Measurements from ENCODE around the gene SCIN. TPM values are rescaled to one million over a fixed set of nuclear protein-coding genes. Genes with fewer than 3 reads are reported as not detected.
A peak's percentile ranks its signal among the peaks of the same experiment; 100 is the strongest.
"Not testable (repeated sequence)": the region's sequence is repeated elsewhere in the genome, so short reads cannot be mapped to it uniquely, and the experiment has no call there.

The SCIN gene
- 0.48 TPM for polyA plus RNA-seq (2013, experiment 1 of 2; ENCODE audit: insufficient read length)
- 0.45 TPM for polyA plus RNA-seq (2013, experiment 2 of 2; ENCODE audit: insufficient read length)

DNA sequence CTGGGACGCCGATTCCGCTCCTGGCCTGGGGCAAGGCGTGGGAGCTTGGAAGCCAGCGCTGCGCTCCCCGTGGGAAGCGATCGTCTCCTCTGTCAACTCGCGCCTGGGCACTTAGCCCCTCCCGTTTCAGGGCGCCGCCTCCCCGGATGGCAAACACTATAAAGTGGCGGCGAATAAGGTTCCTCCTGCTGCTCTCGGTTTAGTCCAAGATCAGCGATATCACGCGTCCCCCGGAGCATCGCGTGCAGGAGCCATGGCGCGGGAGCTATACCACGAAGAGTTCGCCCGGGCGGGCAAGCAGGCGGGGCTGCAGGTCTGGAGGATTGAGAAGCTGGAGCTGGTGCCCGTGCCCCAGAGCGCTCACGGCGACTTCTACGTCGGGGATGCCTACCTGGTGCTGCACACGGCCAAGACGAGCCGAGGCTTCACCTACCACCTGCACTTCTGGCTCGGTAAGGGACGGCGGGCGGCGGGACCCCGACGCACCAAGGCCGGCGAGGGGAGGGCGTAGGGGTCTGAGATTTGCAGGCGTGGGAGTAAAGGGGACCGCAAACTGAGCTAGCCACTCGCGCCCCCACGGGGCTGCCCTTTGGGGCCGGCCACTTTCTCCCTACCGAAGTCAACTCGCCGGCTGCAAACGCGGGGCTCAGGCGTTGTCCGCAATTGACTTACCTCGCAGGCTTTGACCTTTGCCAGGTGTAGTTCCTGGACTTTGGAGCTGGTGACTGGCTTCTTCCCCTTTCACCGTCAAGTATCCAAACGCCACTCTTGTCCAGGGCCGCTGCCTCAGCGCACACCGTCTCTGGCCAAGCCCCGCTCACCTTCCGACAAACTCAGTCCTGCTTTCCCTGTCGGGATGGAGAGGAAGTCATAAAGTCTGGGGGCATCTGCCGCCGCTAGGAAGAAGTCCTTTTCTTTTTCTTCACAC lies at the start of gene SCIN:
Gene SCIN (plus strand): TSS at position 187 of the 928 bp plus-strand sequence. CDS start 67 bp downstream, at position 254.
- peak; percentile 10 for DNase-seq

DNA sequence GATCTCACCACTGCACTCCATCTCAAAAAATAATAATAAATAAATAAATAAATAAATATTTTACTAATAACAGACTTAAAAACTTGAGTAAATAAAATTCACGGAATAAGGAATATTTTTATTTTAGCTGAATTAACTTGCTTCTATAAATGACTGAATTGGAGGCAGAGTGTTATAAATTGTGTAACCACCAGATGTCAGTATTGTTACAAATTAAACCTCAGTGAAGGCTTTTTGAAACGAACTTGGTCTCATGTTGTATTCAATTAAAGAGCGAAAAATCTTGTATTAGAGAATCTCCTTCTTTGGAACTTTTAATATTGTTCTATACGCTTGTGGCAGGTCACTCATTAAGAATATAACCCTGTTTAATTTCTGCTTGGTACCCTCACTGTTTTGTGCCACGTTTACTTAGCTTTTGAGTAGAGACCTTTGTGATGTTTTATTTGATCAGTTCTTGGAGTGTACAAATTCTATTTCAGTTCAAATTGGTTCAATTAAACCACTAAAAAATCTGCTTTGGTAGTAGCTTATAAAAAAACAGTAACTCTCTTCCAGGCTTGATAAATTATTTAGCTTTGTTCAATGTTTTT lies 45.6 kb upstream of the SCIN start:
- peak; percentile 48 for DNase-seq

DNA sequence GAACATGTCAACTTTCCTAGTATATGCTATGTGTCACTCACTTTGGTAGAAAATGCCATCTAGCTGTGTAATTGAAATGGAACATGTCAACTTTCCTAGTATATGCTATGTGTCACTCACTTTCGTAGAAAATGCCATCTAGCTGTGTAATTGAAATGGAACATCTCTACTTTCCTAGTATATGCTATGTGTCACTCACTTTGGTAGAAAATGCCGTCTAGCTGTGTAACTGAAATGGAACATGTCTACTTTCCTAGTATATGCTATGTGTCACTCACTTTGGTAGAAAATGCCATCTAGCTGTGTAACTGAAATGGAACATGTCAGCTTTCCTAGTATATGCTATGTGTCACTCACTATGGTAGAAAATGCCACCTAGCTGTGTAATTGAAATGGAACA lies 43.8 kb upstream of the SCIN start:
- DNase-seq: not testable (repeated sequence)

DNA sequence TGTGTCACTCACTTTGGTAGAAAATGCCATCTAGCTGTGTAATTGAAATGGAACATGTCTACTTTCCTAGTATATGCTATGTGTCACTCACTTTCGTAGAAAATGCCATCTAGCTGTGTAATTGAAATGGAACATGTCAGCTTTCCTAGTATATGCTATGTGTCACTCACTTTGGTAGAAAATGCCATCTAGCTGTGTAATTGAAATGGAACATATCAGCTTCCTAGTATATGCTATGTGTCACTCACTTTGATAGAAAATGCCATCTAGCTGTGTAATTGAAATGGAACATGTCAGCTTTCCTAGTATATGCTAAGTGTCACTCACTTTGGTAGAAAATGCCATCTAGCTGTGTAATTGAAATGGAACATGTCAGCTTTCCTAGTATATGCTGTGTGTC lies 42.9 kb upstream of the SCIN start:
- DNase-seq: not testable (repeated sequence)

DNA sequence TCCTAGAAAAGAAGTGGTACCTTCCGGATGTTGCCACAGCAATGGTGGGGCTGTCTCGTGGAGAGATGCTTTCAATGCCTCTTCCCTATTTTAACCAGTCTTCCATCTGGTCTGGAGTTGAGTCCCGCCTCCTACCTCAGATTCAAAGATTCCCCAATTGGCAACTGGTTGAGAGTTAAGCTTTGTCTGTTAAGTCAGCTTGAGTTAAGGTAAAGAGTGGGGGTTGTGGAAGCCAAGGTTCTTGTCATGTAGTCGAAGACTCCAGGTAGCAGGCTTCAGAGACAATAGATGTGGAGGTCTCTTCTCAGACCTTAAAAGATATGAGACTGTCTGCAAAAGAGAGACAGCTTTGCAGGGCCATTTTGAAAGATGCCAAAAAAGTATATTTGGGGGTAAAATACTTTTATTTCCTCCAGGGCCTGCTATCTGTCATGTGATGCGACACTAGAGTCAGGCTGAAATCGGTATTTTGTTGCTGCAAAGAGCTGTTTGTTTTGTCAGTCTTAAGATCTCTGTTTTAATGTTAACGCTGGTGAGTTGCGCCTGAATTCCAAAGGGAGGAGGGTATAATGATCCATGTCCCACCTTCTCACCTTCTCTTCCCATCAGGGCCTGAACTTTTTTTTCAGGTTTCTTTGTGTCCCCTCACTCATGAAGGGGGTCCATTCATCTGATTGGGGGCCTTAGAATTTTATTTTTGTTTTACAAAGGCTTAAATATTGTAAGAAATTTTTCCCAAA lies 40.4 kb upstream of the SCIN start:
- no peak for DNase-seq

DNA sequence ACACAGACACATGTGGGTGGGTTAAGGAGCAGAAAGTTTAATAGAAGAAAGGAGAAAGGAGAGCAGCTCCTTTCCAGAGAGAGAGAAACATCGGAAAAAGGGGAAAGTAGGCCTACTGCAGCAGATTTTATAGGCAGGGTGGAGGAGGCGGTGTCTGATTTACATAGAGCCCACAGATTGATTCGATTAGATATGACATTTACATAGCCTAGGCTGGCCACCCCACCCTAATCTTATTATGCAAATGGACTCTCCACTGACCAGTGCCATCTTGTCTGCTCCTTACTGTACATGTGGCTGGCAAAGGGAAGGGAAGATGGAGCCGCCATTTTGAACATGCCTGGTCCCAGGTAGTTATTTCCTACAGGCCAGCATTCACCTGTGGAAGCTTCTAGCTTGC lies 38.7 kb upstream of the SCIN start:
- DNase-seq: no peak

DNA sequence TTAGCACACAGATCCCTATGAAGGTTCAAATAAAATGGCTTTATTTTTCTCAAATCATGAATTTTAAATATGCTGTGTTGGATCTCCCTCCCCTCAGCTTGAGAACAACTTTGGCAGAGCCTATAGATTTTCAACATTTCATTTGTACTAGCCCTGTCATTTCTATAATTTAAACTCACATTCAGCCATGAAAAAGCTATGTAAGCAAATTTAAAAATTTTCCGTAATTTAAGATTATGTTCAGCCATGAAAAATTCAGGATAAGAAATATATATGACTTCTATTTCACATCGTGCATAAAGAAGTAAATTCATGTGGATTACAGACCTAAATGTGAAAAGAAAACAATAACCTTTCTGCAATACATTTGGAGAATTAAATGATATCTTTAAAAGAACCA lies 36.5 kb upstream of the SCIN start:
- no peak for DNase-seq

DNA sequence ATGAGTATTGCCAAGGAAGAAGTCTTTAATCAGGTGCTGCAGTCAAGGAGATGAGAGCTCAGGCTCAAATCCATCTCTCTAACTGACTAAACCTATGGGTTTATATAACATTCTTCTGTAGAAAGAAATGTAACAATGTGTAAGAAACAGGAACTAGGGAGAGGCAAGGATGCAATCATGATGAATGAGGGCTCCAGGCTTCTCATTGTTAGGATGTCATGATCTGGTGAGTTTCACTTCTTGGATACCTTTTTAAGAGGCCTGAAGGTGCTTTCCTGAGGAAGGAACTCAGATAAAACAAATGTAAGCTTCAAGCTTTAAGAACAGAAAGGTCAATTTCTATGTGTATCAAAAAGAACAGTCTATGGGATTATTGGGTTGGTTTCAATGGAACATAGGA lies 30.8 kb upstream of the SCIN start:
- DNase-seq: no peak

DNA sequence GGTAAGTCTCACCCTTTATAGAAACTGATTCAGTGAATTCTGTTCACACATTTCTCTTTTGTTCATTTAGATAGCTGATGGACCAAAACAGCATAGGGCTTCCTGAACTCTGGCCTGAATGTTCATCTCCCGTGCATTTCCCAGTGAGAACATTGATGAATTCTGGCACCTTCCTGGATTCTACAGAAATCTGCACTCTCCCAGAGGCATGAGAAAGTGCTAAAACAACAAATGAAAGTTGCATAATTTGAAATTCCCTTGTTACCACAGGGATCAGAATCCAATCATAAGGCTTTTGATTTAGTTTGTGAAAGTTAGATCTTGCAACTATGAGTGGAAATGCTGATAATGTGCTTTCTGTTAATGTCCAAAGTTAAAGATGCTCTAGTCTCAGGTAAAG lies 29.7 kb upstream of the SCIN start:
- no peak for DNase-seq

DNA sequence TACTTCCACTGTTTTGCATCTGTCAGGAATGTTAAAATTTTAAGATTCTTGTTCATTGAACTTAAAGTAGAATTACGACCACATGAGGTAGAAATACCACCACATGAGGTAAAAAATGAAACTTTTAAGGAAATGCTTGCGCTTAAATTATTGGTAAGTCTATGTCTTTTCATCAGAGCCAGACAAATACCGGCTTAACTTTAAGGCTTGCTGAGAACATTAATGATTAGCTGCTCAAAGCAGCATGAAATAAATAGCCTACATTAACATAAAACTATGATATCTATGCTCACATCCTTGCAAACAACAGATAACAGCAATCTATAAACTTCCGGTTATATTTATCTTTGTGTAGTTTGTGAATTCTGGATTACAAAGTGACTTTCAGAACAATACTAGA lies 26.9 kb upstream of the SCIN start:
- no peak for DNase-seq

DNA sequence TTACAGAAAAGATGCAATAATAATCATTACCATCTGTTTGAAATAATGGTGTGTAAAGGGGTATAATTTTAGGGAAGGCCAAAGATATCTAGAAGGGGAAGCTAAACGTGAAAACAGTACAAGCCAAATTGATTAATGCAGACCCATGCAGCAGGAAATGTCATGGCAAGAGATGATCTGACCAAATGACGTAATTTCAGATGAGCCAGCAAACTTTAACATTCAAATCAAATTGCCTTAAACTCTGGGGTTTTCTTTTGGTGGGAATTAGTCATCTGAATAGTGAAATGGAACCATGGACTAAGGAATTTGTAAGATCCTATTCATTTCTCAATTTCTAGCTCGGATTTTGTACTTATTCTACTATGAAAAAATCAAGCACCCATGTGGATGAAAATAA lies 21.4 kb upstream of the SCIN start:
- peak; percentile 65 for DNase-seq

DNA sequence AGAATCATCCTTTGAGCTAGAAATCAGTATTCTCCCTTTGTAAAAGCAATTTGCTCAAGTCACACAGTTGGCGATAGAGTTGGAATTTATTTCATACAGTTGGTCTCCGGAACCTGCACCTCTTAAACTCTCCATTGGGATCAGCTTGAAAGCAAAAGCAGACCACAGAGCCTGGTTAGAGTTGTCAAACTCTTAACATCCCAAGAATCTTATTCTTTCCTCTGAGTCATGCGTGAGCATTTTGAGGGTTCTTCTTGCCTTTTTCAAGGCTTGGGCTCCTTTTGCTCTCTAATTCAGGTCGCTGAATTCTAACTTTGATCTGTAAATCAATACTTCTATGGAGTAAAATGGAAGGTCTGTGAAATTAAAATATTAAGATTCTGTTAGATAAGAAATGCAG lies 19.6 kb upstream of the SCIN start:
- peak; percentile 72 for DNase-seq

DNA sequence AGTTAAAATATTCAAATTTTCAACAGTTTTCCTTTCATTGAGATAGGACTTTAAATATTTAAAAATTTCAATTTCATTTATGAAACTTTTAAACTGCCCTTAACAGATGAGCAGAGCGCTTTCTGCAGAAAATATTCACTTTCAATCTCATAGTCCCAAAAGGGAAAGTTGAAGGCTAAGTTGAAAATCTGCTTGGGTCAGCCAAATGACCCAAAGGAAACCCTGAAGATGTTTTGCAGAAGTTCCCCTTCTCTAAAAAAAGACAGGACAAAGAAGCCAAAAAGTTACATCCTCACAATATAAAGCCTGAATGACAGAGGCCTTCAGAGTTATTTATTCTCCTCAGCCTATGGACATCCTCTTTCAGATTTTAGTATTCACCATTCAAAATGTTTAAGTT lies 17.6 kb upstream of the SCIN start:
- DNase-seq: no peak

DNA sequence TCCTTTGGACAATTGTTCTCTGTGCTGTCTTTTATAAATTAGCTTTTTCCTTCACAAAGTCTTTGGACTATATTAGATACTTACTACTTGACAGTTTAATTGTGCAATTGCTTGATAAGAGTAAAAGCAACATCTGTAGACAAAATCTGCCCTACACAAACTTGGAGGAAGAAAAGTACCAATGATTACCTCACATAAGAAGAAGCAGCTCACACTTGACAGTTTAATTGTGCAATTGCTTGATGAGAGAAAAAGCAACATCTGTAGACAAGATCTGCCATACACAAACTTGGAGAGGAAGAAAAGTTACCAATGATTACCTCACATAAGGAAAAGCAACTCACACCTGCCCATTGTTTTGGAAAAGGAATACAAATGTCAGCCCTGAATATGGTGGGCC lies 17.1 kb upstream of the SCIN start:
- DNase-seq: no peak

DNA sequence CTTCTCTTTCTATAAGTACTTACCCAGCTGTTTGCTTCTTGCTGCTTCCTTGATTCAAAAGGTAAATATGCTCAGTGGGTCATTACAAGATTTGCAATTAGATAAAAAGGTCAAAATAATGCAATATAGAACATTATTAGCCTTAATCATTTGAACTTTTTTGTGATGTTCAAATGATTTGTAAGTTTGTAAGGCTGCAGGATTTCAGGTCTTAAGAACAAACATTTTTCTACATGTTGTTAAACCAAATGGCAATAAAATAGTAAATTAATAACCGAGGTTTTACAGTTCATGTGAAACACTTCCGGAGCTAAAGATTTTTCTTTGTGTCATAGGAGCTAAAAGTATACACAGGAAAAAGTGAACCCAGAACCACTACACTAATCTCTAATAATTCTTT lies 16.2 kb upstream of the SCIN start:
- no peak for DNase-seq

DNA sequence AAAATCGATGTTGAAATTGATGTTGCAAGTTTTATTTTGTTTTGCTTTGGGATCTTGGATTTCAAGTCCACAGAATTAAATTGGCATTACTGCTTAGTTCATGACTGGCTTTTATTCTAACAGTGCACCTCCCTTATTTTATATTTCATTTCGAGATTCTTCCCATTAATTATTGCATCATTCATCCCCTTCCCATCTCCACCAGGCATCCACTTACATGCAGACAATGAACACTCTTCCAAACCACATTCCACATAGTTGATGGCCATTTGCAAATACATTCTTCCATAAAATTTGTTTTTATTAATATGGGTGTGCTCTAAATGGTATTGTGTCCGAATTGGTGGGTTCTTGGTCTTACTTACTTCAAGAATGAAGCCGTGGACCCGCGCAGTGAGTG lies 15.6 kb upstream of the SCIN start:
- DNase-seq: no peak

DNA sequence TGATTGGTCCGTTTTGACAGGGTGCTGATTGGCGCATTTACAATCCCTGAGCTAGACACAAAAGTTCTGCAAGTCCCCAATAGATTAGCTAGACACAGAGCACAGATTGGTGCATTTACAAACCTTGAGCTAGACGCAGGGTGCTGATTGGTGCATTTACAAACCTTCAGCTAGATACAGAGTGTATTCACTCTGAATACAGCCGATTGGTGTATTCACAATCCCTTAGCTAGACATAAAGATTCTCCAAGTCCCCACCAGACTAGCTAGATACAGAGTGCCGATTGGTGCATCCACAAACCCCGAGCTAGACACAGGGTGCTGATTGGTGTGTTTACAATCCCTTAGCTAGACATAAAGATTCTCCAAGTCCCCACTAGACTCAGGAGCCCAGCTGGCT lies 14.8 kb upstream of the SCIN start:
- DNase-seq: not testable (repeated sequence)

DNA sequence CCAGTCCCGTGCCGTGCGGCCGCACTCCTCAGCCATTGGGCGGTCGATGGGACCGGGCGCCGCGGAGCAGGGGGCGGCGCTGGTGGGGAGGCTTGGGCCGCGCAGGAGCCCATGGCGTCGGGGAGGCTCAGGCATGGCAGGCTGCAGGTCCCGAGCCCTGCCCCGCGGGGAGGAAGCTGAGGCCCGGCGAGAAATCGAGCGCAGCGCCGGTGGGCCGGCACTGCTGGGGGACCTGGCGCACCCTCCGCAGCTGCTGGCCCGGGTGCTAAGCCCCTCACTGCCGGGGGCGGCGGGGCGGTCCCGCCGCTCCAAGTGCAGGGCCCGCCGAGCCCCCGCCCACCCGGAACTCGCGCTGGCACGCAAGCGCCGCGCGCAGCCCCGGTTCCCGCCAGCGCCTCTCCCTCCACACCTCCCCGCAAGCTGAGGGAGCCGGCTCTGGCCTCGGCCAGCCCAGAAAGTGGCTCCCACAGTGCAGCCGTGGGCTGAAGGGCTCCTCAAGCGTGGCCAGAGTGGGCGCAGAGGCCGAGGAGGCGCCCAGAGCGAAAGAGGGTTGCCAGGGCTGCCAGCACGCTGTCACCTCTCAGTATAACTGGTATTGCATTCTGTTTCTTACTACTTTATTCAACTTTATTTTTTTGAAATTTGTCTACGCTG lies 14.3 kb upstream of the SCIN start:
- DNase-seq: not testable (repeated sequence)

DNA sequence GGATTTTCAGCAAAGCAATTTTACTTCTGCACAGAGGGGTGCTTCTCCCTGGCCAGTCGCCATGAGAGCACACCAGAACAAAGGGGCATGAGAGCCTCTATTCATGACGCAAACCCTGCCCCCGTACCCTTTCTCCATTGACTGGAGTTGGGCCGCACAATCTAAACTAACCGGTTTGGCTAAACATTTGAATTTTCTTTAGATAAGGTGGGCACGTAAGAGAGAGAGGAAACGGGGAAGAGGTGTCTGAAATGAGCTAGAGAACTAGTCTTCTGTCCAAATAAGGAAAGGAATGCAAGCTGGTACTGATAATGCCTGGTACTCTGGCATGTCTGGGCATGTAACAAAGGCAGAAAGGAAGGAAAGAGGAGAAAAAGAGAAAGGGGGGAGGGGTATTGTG lies 13.2 kb upstream of the SCIN start:
- DNase-seq: no peak

DNA sequence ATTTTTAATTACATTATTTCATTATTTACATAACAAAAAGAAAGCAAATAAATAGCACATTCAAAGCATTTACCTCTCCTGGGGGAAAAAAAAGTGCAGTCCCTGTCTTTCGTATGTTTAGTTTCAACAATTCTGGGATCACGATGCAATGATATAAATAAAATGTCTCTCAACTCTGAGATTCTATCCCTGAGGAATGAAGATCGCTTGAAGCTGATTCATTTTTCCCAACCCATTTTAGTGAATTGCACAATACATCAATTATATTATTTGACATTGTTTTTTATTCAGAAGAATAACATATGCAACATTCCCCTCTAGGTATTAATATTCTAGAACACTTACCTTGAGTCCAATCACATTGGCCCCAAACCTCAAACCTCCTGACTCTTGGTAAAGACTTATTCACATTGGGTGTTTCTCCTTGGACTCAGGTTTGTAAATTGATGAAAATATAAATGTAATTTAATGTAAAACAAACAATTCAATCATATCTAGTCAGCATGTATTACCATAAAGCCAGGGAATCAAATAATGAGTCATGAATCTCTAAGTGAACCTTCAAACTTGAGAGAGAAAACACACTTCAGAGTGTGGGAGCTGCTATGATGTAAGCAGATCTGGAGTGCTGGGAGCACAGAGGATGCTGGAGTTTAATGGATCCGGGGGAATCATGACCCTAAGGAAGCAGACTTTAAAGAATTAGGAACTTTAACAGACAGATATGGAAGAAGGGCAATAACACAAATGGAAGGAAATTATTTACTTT lies 5.3 kb upstream of the SCIN start:
- no peak for DNase-seq

DNA sequence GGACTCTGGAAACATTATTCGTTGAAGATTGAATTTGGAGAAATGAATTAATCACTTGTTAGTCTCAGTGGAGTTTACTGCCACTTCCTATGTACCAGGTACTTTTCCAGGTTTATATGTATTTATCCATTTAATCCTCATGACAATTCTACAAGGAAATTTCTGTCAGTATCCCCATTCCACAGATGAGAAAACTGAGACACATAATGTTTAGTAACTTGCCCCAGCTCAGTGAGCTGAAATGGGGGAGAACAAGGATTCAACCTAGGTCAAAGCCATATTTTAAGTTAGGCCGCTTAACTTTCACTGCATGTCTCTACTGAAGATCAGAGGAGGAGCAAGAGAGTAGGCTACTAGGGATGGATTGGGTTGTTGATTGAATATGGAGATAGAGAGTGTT lies 4.6 kb upstream of the SCIN start:
- no peak for DNase-seq

DNA sequence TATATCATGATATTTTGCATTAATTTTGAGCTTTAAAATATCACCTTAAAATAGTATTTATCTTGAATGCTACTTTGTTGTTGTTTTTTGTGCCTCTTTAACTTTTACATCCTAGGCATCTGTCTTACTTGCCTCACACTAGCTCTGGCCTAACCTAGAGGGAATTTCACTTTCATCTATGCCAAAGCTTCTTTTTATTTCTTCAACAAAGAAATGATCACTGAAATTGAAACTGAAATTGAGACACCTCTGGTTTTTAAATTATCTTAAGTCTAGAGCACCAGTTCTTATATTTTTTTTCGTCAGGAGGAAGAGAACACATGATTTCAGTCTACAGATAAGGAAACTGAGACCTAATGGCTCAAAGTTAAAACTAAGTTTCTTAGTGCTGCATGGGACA lies 3.5 kb upstream of the SCIN start:
- DNase-seq: no peak

Data from fibroblast of skin of abdomen (primary cell).